GM12878 (cell line): ENCODE results near the gene SPG7. TPM values are rescaled to one million over a fixed set of nuclear protein-coding genes. Genes with fewer than 3 reads are reported as not detected.

Source experiments
- BACH1 ChIP-seq: fragments of 450-650 bp; IDR thresholded peaks from 2 replicates; pipeline ENCODE4 v1.6.1; 2017; ENCODE audit warnings: mild to moderate bottlenecking, borderline replicate concordance
- JUND ChIP-seq: IDR thresholded peaks from 2 replicates; pipeline ENCODE4 v1.6.1; 2012; ENCODE audit warnings: low read depth, mild to moderate bottlenecking, low read length, improper control_type of control experiment, moderate library complexity
- KDM1A ChIP-seq: fragments of 200-600 bp; sonication (generic); IDR thresholded peaks from 2 replicates; pipeline ENCODE4 v1.6.1; 2016; ENCODE audit warnings: borderline replicate concordance
- MTA3 ChIP-seq: IDR thresholded peaks from 2 replicates; pipeline ENCODE4 v1.6.1; 2012; ENCODE audit warnings: low read length, inconsistent platforms, borderline replicate concordance
- PAX8 ChIP-seq: fragments of 450-650 bp; IDR thresholded peaks from 2 replicates; pipeline ENCODE4 v1.6.1; 2017; ENCODE audit warnings: mild to moderate bottlenecking, moderate library complexity
- RAD21 ChIP-seq: IDR thresholded peaks from 2 replicates; pipeline ENCODE4 v1.6.1; 2011; ENCODE audit warnings: mild to moderate bottlenecking, low read depth, low read length, moderate library complexity; ENCODE audit not compliant: insufficient read depth
- STAT1 ChIP-seq: fragments of 450-650 bp; conservative IDR thresholded peaks from 2 replicates; pipeline ENCODE4 v1.6.1; 2014; ENCODE audit warnings: antibody characterized with exemption, mild to moderate bottlenecking
- polyA plus RNA-seq, 11 experiments: library from polyadenylated mRNA; depleted of rRNA in 4 of 11; unstranded in 6 of 11; stranded (reverse) in 5 of 11; fragments of >200 nt; fragmentation: Nextera tagmentation in 4 of 11; fragmentation: Illumina TruSeq in 1 of 11; extraction: Ambion mirVana in 4 of 11; extraction: Trizol in 1 of 11; gene quantifications; 1 replicate in 1 of 11; 2 replicates in 10 of 11; pipeline versions ENCODE4 v1.2.1 to v1.2.3, GENCODE V29; 2011 to 2016; ENCODE audit warnings: inconsistent platforms in 2 of 11, missing spikeins in 2 of 11, low read depth in 1 of 11
- total RNA-seq, 4 experiments: library from RNA; depleted of rRNA in 3 of 4; stranded (reverse); fragments of >200 nt in 3 of 4; fragmentation: Illumina TruSeq in 1 of 4; extraction: Trizol in 1 of 4; gene quantifications; 2 replicates each; pipeline versions ENCODE4 v1.2.1 to v1.2.3, GENCODE V29; 2013 to 2021
- TF ChIP-seq, protein P1 (sequence below): IDR thresholded peaks from 2 replicates; pipeline ENCODE4 v1.6.1; 2011; ENCODE audit warnings: low read depth, low read length, improper control_type of control experiment, borderline replicate concordance
- TF ChIP-seq, protein P2 (sequence below): fragments of 150-350 bp; IDR thresholded peaks from 2 replicates; pipeline ENCODE4 v1.6.1; 2016; ENCODE audit warnings: low read depth, low read length
- TF ChIP-seq, protein P3 (sequence below): fragments of 450-650 bp; IDR thresholded peaks from 2 replicates; pipeline ENCODE4 v1.6.1; 2016; ENCODE audit warnings: mild to moderate bottlenecking
- TF ChIP-seq, protein P4 (sequence below): IDR thresholded peaks from 2 replicates; pipeline ENCODE4 v1.6.1; 2012; ENCODE audit warnings: low read depth, low read length, improper control_type of control experiment

The SPG7 gene
- total and polyA plus RNA-seq, 10 of the 15 experiments (the other 5 are each of a cell fraction or from before 2014, with no cell fraction given): 5.9 to 75.9 (median 52.5) TPM

DNA sequence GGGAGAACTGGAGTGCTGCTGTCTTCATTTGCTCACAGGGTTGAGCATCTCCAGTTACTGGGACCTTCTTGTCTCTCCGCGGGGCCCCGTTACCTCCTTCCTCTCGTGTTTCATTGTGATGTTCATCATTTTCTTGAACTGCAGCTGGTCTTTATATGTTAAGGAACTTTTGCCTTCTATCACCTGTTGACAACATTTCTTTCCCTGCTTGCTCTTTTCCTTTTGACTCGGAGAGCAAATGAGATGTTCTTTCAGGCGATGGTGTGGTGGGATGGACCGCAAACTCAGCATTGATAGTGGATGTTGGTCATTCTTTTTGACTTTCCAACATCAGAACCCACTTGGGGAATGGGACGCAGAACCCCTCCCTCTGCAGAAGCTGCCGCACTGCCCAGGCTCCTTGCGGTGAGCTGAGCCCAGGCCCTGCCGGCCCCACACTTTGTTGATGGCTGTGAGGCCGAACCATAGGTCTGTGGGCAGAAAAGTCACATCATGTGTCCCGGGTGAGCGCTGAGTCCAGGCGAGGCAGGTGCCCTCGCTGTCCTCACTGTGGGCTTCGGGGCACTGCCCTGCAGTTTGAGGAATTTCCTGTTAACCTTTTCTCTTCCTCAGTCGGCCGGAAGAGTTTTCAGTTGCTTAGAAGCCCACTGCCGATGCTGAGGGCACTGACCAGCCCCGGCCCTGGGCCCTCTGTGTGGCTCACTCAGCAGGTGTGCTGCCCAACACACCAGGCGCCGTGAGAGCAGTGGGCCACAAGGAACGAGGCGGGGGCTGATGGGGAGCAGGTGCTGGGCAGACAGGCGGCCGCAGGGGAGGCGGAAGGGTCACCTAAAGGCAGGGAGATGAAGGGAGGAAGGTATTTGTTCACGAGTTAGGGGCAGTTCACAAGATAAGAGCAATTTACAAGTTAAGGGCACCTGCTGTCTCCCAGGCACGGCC lies 59.7 kb downstream of the SPG7 start (continued):
- TF ChIP-seq, protein P1, sequence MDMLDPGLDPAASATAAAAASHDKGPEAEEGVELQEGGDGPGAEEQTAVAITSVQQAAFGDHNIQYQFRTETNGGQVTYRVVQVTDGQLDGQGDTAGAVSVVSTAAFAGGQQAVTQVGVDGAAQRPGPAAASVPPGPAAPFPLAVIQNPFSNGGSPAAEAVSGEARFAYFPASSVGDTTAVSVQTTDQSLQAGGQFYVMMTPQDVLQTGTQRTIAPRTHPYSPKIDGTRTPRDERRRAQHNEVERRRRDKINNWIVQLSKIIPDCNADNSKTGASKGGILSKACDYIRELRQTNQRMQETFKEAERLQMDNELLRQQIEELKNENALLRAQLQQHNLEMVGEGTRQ: no peak
- no peak for TF ChIP-seq KDM1A
- TF ChIP-seq, protein P2, sequence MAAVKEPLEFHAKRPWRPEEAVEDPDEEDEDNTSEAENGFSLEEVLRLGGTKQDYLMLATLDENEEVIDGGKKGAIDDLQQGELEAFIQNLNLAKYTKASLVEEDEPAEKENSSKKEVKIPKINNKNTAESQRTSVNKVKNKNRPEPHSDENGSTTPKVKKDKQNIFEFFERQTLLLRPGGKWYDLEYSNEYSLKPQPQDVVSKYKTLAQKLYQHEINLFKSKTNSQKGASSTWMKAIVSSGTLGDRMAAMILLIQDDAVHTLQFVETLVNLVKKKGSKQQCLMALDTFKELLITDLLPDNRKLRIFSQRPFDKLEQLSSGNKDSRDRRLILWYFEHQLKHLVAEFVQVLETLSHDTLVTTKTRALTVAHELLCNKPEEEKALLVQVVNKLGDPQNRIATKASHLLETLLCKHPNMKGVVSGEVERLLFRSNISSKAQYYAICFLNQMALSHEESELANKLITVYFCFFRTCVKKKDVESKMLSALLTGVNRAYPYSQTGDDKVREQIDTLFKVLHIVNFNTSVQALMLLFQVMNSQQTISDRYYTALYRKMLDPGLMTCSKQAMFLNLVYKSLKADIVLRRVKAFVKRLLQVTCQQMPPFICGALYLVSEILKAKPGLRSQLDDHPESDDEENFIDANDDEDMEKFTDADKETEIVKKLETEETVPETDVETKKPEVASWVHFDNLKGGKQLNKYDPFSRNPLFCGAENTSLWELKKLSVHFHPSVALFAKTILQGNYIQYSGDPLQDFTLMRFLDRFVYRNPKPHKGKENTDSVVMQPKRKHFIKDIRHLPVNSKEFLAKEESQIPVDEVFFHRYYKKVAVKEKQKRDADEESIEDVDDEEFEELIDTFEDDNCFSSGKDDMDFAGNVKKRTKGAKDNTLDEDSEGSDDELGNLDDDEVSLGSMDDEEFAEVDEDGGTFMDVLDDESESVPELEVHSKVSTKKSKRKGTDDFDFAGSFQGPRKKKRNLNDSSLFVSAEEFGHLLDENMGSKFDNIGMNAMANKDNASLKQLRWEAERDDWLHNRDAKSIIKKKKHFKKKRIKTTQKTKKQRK: no peak
- no peak for TF ChIP-seq MTA3
- TF ChIP-seq, protein P3, sequence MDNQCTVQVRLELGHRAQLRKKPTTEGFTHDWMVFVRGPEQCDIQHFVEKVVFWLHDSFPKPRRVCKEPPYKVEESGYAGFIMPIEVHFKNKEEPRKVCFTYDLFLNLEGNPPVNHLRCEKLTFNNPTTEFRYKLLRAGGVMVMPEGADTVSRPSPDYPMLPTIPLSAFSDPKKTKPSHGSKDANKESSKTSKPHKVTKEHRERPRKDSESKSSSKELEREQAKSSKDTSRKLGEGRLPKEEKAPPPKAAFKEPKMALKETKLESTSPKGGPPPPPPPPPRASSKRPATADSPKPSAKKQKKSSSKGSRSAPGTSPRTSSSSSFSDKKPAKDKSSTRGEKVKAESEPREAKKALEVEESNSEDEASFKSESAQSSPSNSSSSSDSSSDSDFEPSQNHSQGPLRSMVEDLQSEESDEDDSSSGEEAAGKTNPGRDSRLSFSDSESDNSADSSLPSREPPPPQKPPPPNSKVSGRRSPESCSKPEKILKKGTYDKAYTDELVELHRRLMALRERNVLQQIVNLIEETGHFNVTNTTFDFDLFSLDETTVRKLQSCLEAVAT: no peak
- TF ChIP-seq STAT1: no peak
- TF ChIP-seq PAX8: no peak
- no peak for TF ChIP-seq BACH1
- TF ChIP-seq, protein P4, sequence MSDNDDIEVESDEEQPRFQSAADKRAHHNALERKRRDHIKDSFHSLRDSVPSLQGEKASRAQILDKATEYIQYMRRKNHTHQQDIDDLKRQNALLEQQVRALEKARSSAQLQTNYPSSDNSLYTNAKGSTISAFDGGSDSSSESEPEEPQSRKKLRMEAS: no peak
- no peak for TF ChIP-seq JUND
- no peak for TF ChIP-seq RAD21
